GM12878 (cell line): ENCODE data around the gene TCF7.

Experiments used
- BACH1 ChIP-seq: fragments of 450-650 bp; IDR thresholded peaks from 2 replicates; pipeline ENCODE4 v1.6.1; 2017; ENCODE audit warnings: mild to moderate bottlenecking, borderline replicate concordance
- EP300 ChIP-seq, 2 experiments: fragments of 150-350 bp in 1 of 2; IDR thresholded peaks; 2 replicates each; pipeline ENCODE4 v1.6.1; 2011 to 2012; ENCODE audit warnings: low read depth in 2 of 2, low read length in 2 of 2, borderline replicate concordance in 1 of 2, improper control_type of control experiment in 1 of 2, inconsistent platforms in 1 of 2; ENCODE audit not compliant: control insufficient read depth in 1 of 2
- HCFC1 ChIP-seq: fragments of 150-350 bp; IDR thresholded peaks from 2 replicates; pipeline ENCODE4 v1.6.1; 2014; ENCODE audit warnings: low read length
- NRF1 ChIP-seq: conservative IDR thresholded peaks from 2 replicates; pipeline ENCODE4 v1.6.1; 2011; ENCODE audit warnings: mild to moderate bottlenecking, low read depth, low read length, improper control_type of control experiment
- POLR2A ChIP-seq: IDR thresholded peaks from 2 replicates; pipeline ENCODE4 v1.6.1; 2011; ENCODE audit warnings: low read depth, mild to moderate bottlenecking, low read length
- TF ChIP-seq, protein P1 (sequence below), 3 experiments: IDR thresholded peaks in 2 of 3; conservative IDR thresholded peaks in 1 of 3; 2 replicates each; pipeline ENCODE4 v1.5.1; 2011; ENCODE audit warnings: low read depth in 3 of 3, low read length in 3 of 3, mild to moderate bottlenecking in 3 of 3, control low read depth in 2 of 3, moderate library complexity in 2 of 3, inconsistent platforms in 1 of 3, mixed read lengths in 1 of 3; ENCODE audit not compliant: control insufficient read depth in 2 of 3, insufficient read depth in 1 of 3; ENCODE audit errors: extremely low read depth in 1 of 3

DNA sequence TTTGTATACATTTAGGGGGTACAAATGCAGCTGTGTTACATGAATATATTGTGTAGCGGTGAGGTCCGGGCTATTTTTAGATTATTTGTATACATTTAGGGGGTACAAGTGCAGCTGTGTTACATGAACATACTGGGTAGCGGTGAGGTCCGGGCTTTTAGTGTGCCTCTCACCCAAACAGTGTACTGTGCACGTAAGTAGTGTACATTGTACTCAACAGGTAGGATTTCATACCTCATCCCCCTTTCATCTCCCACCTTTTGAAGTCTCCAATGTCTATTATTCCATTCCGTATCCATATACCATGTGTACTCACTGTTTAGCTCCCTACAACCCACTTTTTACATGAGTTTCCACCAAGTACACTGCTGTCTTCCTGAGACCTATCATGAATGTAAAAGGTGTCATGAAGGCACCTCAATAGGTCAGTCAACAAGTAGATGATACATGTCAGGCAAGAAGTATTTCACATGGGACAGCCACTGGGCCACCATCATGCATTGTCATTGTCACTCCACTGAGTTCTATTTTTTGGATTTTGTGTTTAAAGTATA lies 34.6 kb downstream of the TCF7 start:
- TF ChIP-seq HCFC1 = no peak
- TF ChIP-seq NRF1 = no peak
- TF ChIP-seq EP300 (IDR thresholded peaks at IDR 0.05; ENCODE audit: borderline replicate concordance in 1 of 2, control insufficient read depth in 1 of 2, low read depth in 2 of 2, low read length in 2 of 2) = no peak
- TF ChIP-seq POLR2A = no peak
- TF ChIP-seq, protein P1, sequence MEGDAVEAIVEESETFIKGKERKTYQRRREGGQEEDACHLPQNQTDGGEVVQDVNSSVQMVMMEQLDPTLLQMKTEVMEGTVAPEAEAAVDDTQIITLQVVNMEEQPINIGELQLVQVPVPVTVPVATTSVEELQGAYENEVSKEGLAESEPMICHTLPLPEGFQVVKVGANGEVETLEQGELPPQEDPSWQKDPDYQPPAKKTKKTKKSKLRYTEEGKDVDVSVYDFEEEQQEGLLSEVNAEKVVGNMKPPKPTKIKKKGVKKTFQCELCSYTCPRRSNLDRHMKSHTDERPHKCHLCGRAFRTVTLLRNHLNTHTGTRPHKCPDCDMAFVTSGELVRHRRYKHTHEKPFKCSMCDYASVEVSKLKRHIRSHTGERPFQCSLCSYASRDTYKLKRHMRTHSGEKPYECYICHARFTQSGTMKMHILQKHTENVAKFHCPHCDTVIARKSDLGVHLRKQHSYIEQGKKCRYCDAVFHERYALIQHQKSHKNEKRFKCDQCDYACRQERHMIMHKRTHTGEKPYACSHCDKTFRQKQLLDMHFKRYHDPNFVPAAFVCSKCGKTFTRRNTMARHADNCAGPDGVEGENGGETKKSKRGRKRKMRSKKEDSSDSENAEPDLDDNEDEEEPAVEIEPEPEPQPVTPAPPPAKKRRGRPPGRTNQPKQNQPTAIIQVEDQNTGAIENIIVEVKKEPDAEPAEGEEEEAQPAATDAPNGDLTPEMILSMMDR (IDR thresholded peaks at IDR 0.05 in 2 of 3, conservative IDR thresholded peaks at IDR 0.05 in 1 of 3; ENCODE audit: control insufficient read depth in 2 of 3, extremely low read depth in 1 of 3, insufficient read depth in 1 of 3, low read depth in 3 of 3, low read length in 3 of 3) = no peak
- TF ChIP-seq BACH1 = no peak
